Mucosa of descending colon (tissue), 3 donors: ENCODE data around the gene ZRANB1. TPM values are rescaled to one million over a fixed set of nuclear protein-coding genes. Genes with fewer than 3 reads are reported as not detected.

ENCODE experiments used
- ATAC-seq: fragments of 200-7000 bp; cut with Tn5 transposase; one replicate; pipeline ENCODE4 v1.9.1; 2020; ENCODE audit warnings: mild to moderate bottlenecking, moderate library complexity
- DNase-seq, 3 donors: peaks; one replicate each; pipeline ENCODE4 v3.0.0-alpha.2; 2020
- H3K36me3 ChIP-seq: fragments of 200-600 bp; one replicate; pipeline ENCODE4 v1.8.0; 2021; ENCODE audit warnings: low read depth, mild to moderate bottlenecking
- H3K4me1 ChIP-seq: fragments of 200-600 bp; one replicate; pipeline ENCODE4 v1.8.0; 2021; ENCODE audit warnings: low read depth, mild to moderate bottlenecking
- H3K4me3 ChIP-seq: fragments of 200-600 bp; one replicate; pipeline ENCODE4 v1.8.0; 2021; ENCODE audit warnings: mild to moderate bottlenecking
- H3K9me3 ChIP-seq: fragments of 200-600 bp; one replicate; pipeline ENCODE4 v1.8.0; 2021; ENCODE audit warnings: mild to moderate bottlenecking
- CTCF ChIP-seq: fragments of 200-600 bp; IDR thresholded peaks from one replicate; pipeline ENCODE4 v1.8.0; 2022; ENCODE audit warnings: antibody characterized with exemption, mild to moderate bottlenecking
- intact Hi-C, 2 donors: fragments of 100-400 bp; cut with DNase I in 1 of 2; cut with micrococcal nuclease in 1 of 2; formaldehyde crosslinking; loops; one replicate each; pipeline versions ENCODE4 v1.11.0 to v1.11.1; 2022; cut with DNase I, micrococcal nuclease
- total RNA-seq, 3 donors: library from RNA; stranded (reverse); fragmentation: NEBNext Ultra II Directional in 2 of 3; extraction: Animal tissue kit (Norgen Biotek cat#: 25700) in 2 of 3; gene quantifications; one replicate each; pipeline versions ENCODE4 v1.2.1 to v1.2.4, GENCODE V29; 2021 to 2023
- donor health status: DM: no; HTN: no; CAD: no; lungs with moderate emphysema.
- donor health status: DM: no; HTN: no; CAD: no.
- donor health status: DM: no; HTN: yes; CAD: no.

ZRANB1 gene
- total RNA-seq, 3 donors from 2014 or later: 9.9 to 31.4 (median 13.5) TPM

GRCh38 chr10:125010362-125010761 lies 68.4 kb downstream of the ZRANB1 start:
- no peak overlapping the region for H3K4me3 ChIP-seq
- TF ChIP-seq CTCF: no peak
- H3K9me3 ChIP-seq: no peaks in the 10 kb centered on the region
- intact Hi-C loops: no loop called here
- DNase-seq (peak in 2 of 3 donors; percentile 7 to 14), ATAC-seq (no peak)
- H3K36me3 ChIP-seq: no peaks in the 10 kb centered on the region
- peaks cover 44% of the 10 kb centered on the region for H3K4me1 ChIP-seq

GRCh38 chr10:125011171-125011925 lies 69.4 kb downstream of the ZRANB1 start:
- peaks cover 48% of the 10 kb centered on the region for H3K4me1 ChIP-seq
- no peak for TF ChIP-seq CTCF
- intact Hi-C loops: no loop called here
- H3K4me3 ChIP-seq: no peak overlapping the region
- no peaks in the 10 kb centered on the region for H3K9me3 ChIP-seq
- peak in 2 of 3 donors; percentile 14 to 18 for DNase-seq
- ATAC-seq: no peak
- H3K36me3 ChIP-seq: no peaks in the 10 kb centered on the region

- Histone ChIP-seq H3K36me3 (no peaks in the 10 kb centered on the region), H3K9me3 (no peaks in the 10 kb centered on the region), H3K4me3 (no peak overlapping the region), H3K4me1 (peaks cover 48% of the 10 kb centered on the region)
- DNase-seq (peak in 2 of 3 donors; percentile 23 to 38), ATAC-seq (no peak)
- intact Hi-C loops: no loop called here
- TF ChIP-seq CTCF: no peak
Measured at GRCh38 chr10:125011926-125012705, 70.2 kb downstream of the ZRANB1 start.

GRCh38 chr10:125012851-125013528 lies 71.1 kb downstream of the ZRANB1 start:
- Histone ChIP-seq H3K4me3 (no peak overlapping the region), H3K9me3 (no peaks in the 10 kb centered on the region), H3K4me1 (peaks cover 48% of the 10 kb centered on the region), H3K36me3 (no peaks in the 10 kb centered on the region)
- intact Hi-C loops: no loop called here
- ATAC-seq (peak; percentile 77), DNase-seq (peak; percentile 51 to 64 (median 56))
- no peak for TF ChIP-seq CTCF

GRCh38 chr10:125013529-125013872 lies 71.6 kb downstream of the ZRANB1 start:
- Histone ChIP-seq H3K36me3 (no peaks in the 10 kb centered on the region), H3K9me3 (no peaks in the 10 kb centered on the region), H3K4me1 (peaks cover 44% of the 10 kb centered on the region), H3K4me3 (no peak overlapping the region)
- TF ChIP-seq CTCF: no peak
- ATAC-seq: peak; percentile 3
- intact Hi-C loops: no loop called here
- peak in 2 of 3 donors; percentile 43 to 50 for DNase-seq
